PC-3 (cell line): Measurements from ENCODE around the gene TMEM139. TPM values are rescaled to one million over a fixed set of nuclear protein-coding genes. Genes with fewer than 3 reads are reported as not detected.
A peak's percentile ranks its signal among the peaks of the same experiment; 100 is the strongest.
"Not testable (repeated sequence)": the region's sequence is repeated elsewhere in the genome, so short reads cannot be mapped to it uniquely, and the experiment has no call there.

ENCODE experiments used
- ATAC-seq: fragments of 200-7000 bp; cut with Tn5 transposase; 2 replicates; pipeline ENCODE4 v1.9.1; 2020; ENCODE audit warnings: mild to moderate bottlenecking, moderate library complexity
- BruUV-seq: library from RNA; stranded (reverse); fragments of 400-500 nt; replicated peaks from 2 replicates; lab custom pipeline; 2021; lab: Mats Ljungman, UMichigan
- CTCF ChIA-PET: fragments of 300-600 bp; sonication (Branson Sonifier 250); formaldehyde crosslinking; loops from one replicate; lab custom pipeline; 2022; ENCODE audit warnings: antibody characterized with exemption; lab: Charles Lee
- POLR2A ChIA-PET: fragments of 300-600 bp; sonication (Branson Sonifier 250); formaldehyde crosslinking; loops from one replicate; lab custom pipeline; 2022; ENCODE audit warnings: antibody characterized with exemption; ENCODE audit not compliant: unreplicated experiment; lab: Charles Lee
- DNase-seq: peaks from one replicate; pipeline ENCODE4 v3.0.0-alpha.2; 2015
- H2AFZ ChIP-seq: fragments of 300-600 bp; sonication (generic); 2 replicates; pipeline ENCODE4 v1.6.0; 2016; ENCODE audit warnings: antibody characterized with exemption, low read length
- H3F3A ChIP-seq: fragments of 300-600 bp; sonication (generic); one replicate; pipeline ENCODE4 v1.6.0; 2017; ENCODE audit warnings: antibody characterized with exemption, low read length, control low read depth, mild to moderate bottlenecking; ENCODE audit not compliant: unreplicated experiment
- H3K27ac ChIP-seq: fragments of 300-600 bp; sonication (generic); 2 replicates; pipeline ENCODE4 v1.5.1; 2016; ENCODE audit warnings: mild to moderate bottlenecking, low read length
- H3K27me3 ChIP-seq: fragments of 300-600 bp; sonication (generic); 2 replicates; pipeline ENCODE4 v1.6.1; 2016; ENCODE audit warnings: low read length, mixed read lengths
- H3K36me3 ChIP-seq: fragments of 300-600 bp; sonication (generic); 2 replicates; pipeline ENCODE4 v1.6.1; 2016; ENCODE audit warnings: low read depth, mixed run types, low read length, mixed read lengths
- H3K4me1 ChIP-seq: fragments of 300-600 bp; sonication (generic); 2 replicates; pipeline ENCODE4 v1.5.1; 2016; ENCODE audit warnings: low read length; ENCODE audit not compliant: insufficient read depth
- H3K4me2 ChIP-seq: fragments of 300-600 bp; sonication (generic); 2 replicates; pipeline ENCODE4 v1.6.0; 2016; ENCODE audit warnings: low read length
- H3K4me3 ChIP-seq: fragments of 300-600 bp; sonication (generic); 2 replicates; pipeline ENCODE4 v1.5.1; 2016; ENCODE audit warnings: mild to moderate bottlenecking, low read length, mixed read lengths
- H3K79me2 ChIP-seq: fragments of 300-600 bp; sonication (generic); 2 replicates; pipeline ENCODE4 v1.6.1; 2017; ENCODE audit warnings: low read length, mixed read lengths
- H3K9ac ChIP-seq: fragments of 300-600 bp; sonication (generic); 2 replicates; pipeline ENCODE4 v1.6.0; 2016; ENCODE audit warnings: mild to moderate bottlenecking, low read length
- H3K9me2 ChIP-seq: fragments of 300-600 bp; sonication (generic); replicated peaks from 2 replicates; pipeline ENCODE4 v1.6.1; 2016; ENCODE audit warnings: mixed run types, low read length, mixed read lengths
- H3K9me3 ChIP-seq: fragments of 300-600 bp; sonication (generic); 2 replicates; pipeline ENCODE4 v1.6.1; 2016; ENCODE audit warnings: low read length, mixed read lengths
- H4K20me1 ChIP-seq: fragments of 300-600 bp; sonication (generic); 2 replicates; pipeline ENCODE4 v1.6.1; 2016; ENCODE audit warnings: low read length, mixed read lengths
- EZH2 ChIP-seq: fragments of 300-600 bp; sonication (generic); IDR thresholded peaks from one replicate; pipeline ENCODE4 v1.6.1; 2017; ENCODE audit warnings: antibody characterized with exemption, mild to moderate bottlenecking, low read length; ENCODE audit not compliant: unreplicated experiment
- EZH2phosphoT487 ChIP-seq: fragments of 300-600 bp; sonication (generic); IDR thresholded peaks from 2 replicates; pipeline ENCODE4 v1.6.1; 2018; ENCODE audit warnings: mild to moderate bottlenecking, antibody characterized with exemption, low read length, borderline replicate concordance
- intact Hi-C: fragments of 100-400 bp; cut with micrococcal nuclease; formaldehyde crosslinking; loops from 2 replicates; pipeline ENCODE4 v1.9.0; 2023
- total RNA-seq: library from RNA; depleted of rRNA; stranded (reverse); fragments of >200 nt; gene quantifications from 2 replicates; pipeline ENCODE4 v1.2.3, GENCODE V29; 2014
- TF ChIP-seq, protein P1 (sequence below): fragments of 300-600 bp; sonication (generic); conservative IDR thresholded peaks from 2 replicates; pipeline ENCODE4 v1.5.1; 2017; ENCODE audit warnings: antibody characterized with exemption, low read depth, mild to moderate bottlenecking, low read length

Gene TMEM139
- total RNA-seq, 1 experiment from 2014 or later, result 5.2 TPM

DNA sequence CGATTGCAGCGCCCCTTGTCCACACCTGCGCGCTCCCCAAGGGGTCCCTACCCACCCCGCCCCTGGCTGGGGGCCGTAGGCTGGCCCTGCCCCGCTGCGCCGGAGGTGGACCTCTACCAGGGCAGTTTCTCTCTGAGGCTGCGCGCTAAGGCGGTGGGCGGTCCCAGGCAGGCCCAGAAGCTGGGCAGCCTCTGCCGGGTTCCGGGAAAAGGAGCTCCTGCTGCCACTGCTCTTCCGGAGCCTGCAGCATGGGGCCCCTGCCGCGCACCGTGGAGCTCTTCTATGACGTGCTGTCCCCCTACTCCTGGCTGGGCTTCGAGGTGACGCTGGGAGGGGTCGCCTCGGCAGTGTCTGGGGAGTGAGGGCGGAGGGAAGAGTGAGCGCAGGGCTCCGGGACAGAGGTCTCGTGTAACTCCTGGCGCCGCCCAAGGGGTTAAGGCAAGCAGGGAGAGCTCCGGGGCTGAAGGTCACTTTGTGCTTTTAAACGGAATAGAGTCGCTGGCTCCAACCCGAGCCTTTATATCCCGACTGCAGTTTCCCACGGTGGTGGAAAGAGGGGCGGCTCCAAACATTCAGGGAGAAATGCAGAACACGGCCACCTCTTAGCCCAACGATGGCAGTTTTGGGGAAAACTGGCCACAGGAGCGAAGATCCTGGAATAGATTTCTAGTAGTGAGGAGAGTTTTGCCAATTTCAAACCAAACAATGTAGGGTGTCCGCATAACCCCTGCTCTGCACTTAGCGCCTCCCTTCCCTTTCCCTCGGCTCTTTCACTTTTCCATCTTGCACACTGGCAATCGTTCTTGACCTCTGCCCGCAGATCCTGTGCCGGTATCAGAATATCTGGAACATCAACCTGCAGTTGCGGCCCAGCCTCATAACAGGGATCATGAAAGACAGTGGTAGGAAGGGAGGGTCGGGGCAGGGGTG lies 21.2 kb upstream of the TMEM139 start, which contains the start of gene GSTK1:
TSS of gene GSTK1 (plus strand) at position 176 of the 930 bp plus-strand sequence. CDS start at position 249, 73 bp downstream.
- ATAC-seq, result peak; percentile 98
- Histone ChIP-seq H3K4me3 (peak within 1 kb of the TSS; percentile 83), H3K27ac (peak within 1 kb of the TSS; percentile 6), H2AFZ (peak within 1 kb of the TSS; percentile 92), H3K4me1 (peaks cover 31% of the 10 kb centered on the region), H3K27me3 (no peaks in the 10 kb centered on the region), H3K9me3 (no peaks in the 10 kb centered on the region), H3K36me3 (peaks cover 11% of the 10 kb centered on the region; the same call in 1 of the 2 replicates), H3K4me2 (peak within 1 kb of the TSS; percentile 89), H3K79me2 (peaks cover 24% of the 10 kb centered on the region), H3K9ac (peak within 1 kb of the TSS; percentile 87), H4K20me1 (no peaks in the 10 kb centered on the region), H3F3A (no peaks in the 10 kb centered on the region), H3K9me2 (no peaks in the 10 kb centered on the region)
- CTCF ChIA-PET, result interaction anchor here (0.6 to 1.7 kb wide), 4 partner anchors 19 to 144 kb away, joined by 3 to 5 read pairs (median 4); no protein-coding TSS in a partner anchor
- DNase-seq, result peak; percentile 69
- BruUV-seq, result TSS peak; percentile 73
- POLR2A ChIA-PET, result interaction anchor here (0.5 to 1.7 kb wide), 6 partner anchors 16 to 127 kb away, joined by 3 to 7 read pairs (median 6); no protein-coding TSS in a partner anchor
- TF ChIP-seq, protein P1, sequence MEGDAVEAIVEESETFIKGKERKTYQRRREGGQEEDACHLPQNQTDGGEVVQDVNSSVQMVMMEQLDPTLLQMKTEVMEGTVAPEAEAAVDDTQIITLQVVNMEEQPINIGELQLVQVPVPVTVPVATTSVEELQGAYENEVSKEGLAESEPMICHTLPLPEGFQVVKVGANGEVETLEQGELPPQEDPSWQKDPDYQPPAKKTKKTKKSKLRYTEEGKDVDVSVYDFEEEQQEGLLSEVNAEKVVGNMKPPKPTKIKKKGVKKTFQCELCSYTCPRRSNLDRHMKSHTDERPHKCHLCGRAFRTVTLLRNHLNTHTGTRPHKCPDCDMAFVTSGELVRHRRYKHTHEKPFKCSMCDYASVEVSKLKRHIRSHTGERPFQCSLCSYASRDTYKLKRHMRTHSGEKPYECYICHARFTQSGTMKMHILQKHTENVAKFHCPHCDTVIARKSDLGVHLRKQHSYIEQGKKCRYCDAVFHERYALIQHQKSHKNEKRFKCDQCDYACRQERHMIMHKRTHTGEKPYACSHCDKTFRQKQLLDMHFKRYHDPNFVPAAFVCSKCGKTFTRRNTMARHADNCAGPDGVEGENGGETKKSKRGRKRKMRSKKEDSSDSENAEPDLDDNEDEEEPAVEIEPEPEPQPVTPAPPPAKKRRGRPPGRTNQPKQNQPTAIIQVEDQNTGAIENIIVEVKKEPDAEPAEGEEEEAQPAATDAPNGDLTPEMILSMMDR, result no peak
- TF ChIP-seq EZH2phosphoT487 (no peak), EZH2 (no peak)
- intact Hi-C loops, result loop anchor here (2.0 kb wide), 1 partner anchor 15 kb away; no protein-coding TSS in a partner anchor

DNA sequence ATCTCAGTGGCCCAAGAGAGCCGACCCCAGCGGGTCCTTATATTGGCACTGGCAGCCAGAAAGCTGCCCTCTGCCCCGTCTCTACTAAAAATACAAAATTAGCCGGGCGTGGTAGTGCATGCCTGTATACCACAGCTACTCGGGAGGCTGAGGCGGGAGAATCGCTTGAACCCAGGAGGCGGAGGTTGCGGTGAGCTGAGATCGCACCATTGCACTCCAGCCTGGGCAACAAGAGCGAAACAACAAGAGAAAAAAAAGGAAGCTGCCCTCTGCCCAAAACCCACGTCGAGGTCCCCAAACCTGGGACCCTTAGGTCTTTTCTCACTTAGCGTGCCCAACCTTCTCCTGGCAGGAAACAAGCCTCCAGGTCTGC lies 20.6 kb upstream of the TMEM139 start:
- H4K20me1 ChIP-seq, DNase-seq, H3F3A ChIP-seq, ATAC-seq, H3K27me3 ChIP-seq, H3K9me3 ChIP-seq, BruUV-seq, intact Hi-C loops, H3K9me2 ChIP-seq, H3K27ac ChIP-seq: not testable (repeated sequence)
- Histone ChIP-seq H2AFZ (peak overlapping the region; percentile 92), H3K9ac (peak overlapping the region; percentile 87), H3K36me3 (peaks cover 16% of the 10 kb centered on the region; the same call in 1 of the 2 replicates), H3K4me2 (peak overlapping the region; percentile 89), H3K4me1 (peaks cover 25% of the 10 kb centered on the region), H3K79me2 (peaks cover 24% of the 10 kb centered on the region), H3K4me3 (peak overlapping the region; percentile 83)
- CTCF ChIA-PET, result interaction anchor here (1.7 kb wide), 1 partner anchor 35 kb away, joined by 5 read pairs; no protein-coding TSS in a partner anchor
- POLR2A ChIA-PET, result interaction anchor here (1.2 to 1.7 kb wide), 2 partner anchors 15 to 32 kb away, joined by 7 read pairs; no protein-coding TSS in a partner anchor

DNA sequence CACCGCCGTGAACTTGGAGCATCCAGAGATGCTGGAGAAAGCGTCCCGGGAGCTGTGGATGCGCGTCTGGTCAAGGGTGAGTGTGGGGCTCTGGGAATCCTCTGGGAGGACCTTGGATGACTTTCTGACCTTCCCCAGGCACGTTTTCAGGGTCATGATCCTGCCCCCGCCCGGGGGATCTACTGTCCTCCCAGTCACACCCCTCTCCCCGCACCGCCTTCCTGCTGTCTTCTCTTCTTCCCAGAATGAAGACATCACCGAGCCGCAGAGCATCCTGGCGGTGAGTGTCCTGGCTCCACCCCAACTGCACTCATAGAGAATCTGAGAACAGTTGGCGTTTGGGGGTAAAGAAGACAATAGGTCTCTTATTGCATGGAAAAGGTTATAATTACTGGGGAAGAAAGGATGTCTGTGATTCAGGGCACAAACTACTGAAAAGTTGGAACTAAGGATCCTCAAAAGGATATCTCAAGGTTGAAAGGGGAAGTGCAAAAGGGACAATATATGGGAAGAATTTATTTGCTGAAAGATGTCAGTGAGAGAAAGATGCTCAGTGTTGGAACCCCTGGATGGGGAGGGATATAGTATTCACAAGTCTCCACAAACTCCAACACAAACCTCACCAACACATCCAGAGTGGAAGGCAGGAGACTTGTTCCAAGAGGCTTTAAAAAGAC lies 19.6 kb upstream of the TMEM139 start:
- no peaks in the 10 kb centered on the region for H3K27me3 ChIP-seq
- no peak overlapping the region for H3K4me3 ChIP-seq
- ATAC-seq (no peak), DNase-seq (no peak)
- H3K79me2 ChIP-seq, result peaks cover 24% of the 10 kb centered on the region
- BruUV-seq, result no TSS peak
- no peak overlapping the region for H3K27ac ChIP-seq
- H3K4me2 ChIP-seq, result peak overlapping the region; percentile 89
- no peaks in the 10 kb centered on the region for H4K20me1 ChIP-seq
- TF ChIP-seq EZH2phosphoT487 (no peak), EZH2 (no peak)
- TF ChIP-seq, protein P1, result no peak
- POLR2A ChIA-PET, result interaction anchor here (0.6 kb wide), 1 partner anchor 31 kb away, joined by 13 read pairs; no protein-coding TSS in a partner anchor
- H3K4me1 ChIP-seq, result peaks cover 15% of the 10 kb centered on the region
- H2AFZ ChIP-seq, result no peak overlapping the region
- no peak overlapping the region for H3K9ac ChIP-seq
- no peaks in the 10 kb centered on the region for H3K9me2 ChIP-seq
- no peaks in the 10 kb centered on the region for H3K9me3 ChIP-seq
- peaks cover 16% of the 10 kb centered on the region; the same call in 1 of the 2 replicates for H3K36me3 ChIP-seq
- intact Hi-C loops, result no loop called here
- no peaks in the 10 kb centered on the region for H3F3A ChIP-seq
- CTCF ChIA-PET, result no interaction called here
